ENCODE measurements around the gene AOC1. TPM values are rescaled to one million over a fixed set of nuclear protein-coding genes. Genes with fewer than 3 reads are reported as not detected.

Gene AOC1
- total and polyA plus RNA-seq, 2 of the 13 experiments (the other 11 are each of a cell fraction or from before 2014, with no cell fraction given), result not detected

DNA sequence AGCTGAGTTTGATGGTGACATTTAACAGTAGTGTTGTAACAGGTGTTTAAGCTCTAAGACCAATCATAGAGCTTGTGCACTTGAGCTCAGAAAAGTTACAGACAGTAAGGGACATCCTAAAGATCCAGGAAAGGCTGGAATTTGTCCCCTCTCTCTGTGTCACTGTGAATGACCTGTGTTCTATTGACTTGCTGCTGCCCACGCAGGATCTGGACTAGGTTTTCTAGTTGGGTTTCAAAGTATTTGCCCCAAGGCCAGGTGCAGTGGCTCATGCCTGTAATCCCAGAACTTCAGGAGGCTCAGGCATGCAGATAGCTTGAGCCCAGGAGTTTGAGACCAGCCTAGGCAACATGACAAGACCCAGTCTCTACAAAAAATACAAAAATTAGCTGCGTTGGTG lies 17.1 kb downstream of the AOC1 start (continued):
- TF ChIP-seq, protein P1, sequence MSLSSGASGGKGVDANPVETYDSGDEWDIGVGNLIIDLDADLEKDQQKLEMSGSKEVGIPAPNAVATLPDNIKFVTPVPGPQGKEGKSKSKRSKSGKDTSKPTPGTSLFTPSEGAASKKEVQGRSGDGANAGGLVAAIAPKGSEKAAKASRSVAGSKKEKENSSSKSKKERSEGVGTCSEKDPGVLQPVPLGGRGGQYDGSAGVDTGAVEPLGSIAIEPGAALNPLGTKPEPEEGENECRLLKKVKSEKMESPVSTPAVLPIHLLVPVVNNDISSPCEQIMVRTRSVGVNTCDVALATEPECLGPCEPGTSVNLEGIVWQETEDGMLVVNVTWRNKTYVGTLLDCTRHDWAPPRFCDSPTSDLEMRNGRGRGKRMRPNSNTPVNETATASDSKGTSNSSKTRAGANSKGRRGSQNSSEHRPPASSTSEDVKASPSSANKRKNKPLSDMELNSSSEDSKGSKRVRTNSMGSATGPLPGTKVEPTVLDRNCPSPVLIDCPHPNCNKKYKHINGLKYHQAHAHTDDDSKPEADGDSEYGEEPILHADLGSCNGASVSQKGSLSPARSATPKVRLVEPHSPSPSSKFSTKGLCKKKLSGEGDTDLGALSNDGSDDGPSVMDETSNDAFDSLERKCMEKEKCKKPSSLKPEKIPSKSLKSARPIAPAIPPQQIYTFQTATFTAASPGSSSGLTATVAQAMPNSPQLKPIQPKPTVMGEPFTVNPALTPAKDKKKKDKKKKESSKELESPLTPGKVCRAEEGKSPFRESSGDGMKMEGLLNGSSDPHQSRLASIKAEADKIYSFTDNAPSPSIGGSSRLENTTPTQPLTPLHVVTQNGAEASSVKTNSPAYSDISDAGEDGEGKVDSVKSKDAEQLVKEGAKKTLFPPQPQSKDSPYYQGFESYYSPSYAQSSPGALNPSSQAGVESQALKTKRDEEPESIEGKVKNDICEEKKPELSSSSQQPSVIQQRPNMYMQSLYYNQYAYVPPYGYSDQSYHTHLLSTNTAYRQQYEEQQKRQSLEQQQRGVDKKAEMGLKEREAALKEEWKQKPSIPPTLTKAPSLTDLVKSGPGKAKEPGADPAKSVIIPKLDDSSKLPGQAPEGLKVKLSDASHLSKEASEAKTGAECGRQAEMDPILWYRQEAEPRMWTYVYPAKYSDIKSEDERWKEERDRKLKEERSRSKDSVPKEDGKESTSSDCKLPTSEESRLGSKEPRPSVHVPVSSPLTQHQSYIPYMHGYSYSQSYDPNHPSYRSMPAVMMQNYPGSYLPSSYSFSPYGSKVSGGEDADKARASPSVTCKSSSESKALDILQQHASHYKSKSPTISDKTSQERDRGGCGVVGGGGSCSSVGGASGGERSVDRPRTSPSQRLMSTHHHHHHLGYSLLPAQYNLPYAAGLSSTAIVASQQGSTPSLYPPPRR (CRISPR knock-in tag; IDR thresholded peaks at IDR 0.05; ENCODE audit: borderline replicate concordance), result no peak
- TF ChIP-seq, protein P2, sequence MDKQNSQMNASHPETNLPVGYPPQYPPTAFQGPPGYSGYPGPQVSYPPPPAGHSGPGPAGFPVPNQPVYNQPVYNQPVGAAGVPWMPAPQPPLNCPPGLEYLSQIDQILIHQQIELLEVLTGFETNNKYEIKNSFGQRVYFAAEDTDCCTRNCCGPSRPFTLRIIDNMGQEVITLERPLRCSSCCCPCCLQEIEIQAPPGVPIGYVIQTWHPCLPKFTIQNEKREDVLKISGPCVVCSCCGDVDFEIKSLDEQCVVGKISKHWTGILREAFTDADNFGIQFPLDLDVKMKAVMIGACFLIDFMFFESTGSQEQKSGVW (CRISPR knock-in tag; IDR thresholded peaks at IDR 0.05; ENCODE audit: borderline replicate concordance), result no peak
- TF ChIP-seq TCF12 (IDR thresholded peaks at IDR 0.05), result no peak
- no peak for TF ChIP-seq TCF12 (CRISPR knock-in tag; IDR thresholded peaks at IDR 0.05)
- TF ChIP-seq, protein P3, sequence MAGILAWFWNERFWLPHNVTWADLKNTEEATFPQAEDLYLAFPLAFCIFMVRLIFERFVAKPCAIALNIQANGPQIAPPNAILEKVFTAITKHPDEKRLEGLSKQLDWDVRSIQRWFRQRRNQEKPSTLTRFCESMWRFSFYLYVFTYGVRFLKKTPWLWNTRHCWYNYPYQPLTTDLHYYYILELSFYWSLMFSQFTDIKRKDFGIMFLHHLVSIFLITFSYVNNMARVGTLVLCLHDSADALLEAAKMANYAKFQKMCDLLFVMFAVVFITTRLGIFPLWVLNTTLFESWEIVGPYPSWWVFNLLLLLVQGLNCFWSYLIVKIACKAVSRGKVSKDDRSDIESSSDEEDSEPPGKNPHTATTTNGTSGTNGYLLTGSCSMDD (CRISPR knock-in tag; IDR thresholded peaks at IDR 0.05), result no peak
- TF ChIP-seq ZEB1 (IDR thresholded peaks at IDR 0.05; ENCODE audit: insufficient replicate concordance, low read depth), result no peak
- TF ChIP-seq MIER2 (CRISPR knock-in tag; IDR thresholded peaks at IDR 0.05), result no peak
- TF ChIP-seq PRMT3 (CRISPR knock-in tag; IDR thresholded peaks at IDR 0.05; ENCODE audit: borderline replicate concordance, low read depth), result no peak

Data from HepG2 (cell line).